GM12891 (cell line): ENCODE measurements around the gene PHF24.

ENCODE experiments used
- PAX5 ChIP-seq: IDR thresholded peaks from 2 replicates; pipeline ENCODE4 v1.6.1; 2011; ENCODE audit warnings: low read length, moderate library complexity, mild to moderate bottlenecking; ENCODE audit not compliant: insufficient read depth, severe bottlenecking
- POLR2A ChIP-seq: IDR thresholded peaks from 2 replicates; pipeline ENCODE4 v1.6.1; 2011; ENCODE audit warnings: low read depth, low read length, control low read depth
- POLR2AphosphoS5 ChIP-seq: IDR thresholded peaks from 2 replicates; pipeline ENCODE4 v1.6.1; 2011; ENCODE audit warnings: low read depth, low read length, control low read depth
- POU2F2 ChIP-seq: IDR thresholded peaks from 2 replicates; pipeline ENCODE4 v1.6.1; 2011; ENCODE audit warnings: low read depth, mild to moderate bottlenecking, control low read depth, low read length, moderate library complexity
- SPI1 ChIP-seq: IDR thresholded peaks from 2 replicates; pipeline ENCODE4 v1.6.1; 2011; ENCODE audit warnings: low read depth, low read length, control low read depth
- TAF1 ChIP-seq: IDR thresholded peaks from 2 replicates; pipeline ENCODE4 v1.6.1; 2011; ENCODE audit warnings: low read depth, low read length, control low read depth

DNA sequence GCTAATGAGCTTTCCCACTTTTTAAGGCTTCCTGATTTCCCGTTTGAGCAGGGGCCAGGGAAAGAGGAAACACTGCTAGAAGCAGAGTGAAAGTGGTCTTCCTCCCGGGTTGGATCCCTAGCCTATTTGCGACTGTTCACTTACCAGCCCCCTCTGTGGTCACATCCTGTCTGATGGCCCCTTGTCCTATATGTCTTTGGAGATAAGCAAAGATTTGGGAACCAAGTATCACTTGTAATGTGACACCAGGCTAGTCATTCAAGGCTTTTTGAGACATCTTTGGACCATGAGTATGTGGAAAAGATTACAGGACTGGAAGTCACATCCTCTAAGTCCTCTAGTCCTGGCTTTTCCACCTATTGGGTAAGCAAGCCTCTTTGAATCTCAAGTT is 37.6 kb downstream of the PHF24 start:
- TF ChIP-seq POLR2A (no peak), POLR2AphosphoS5 (no peak), TAF1 (no peak), SPI1 (no peak), POU2F2 (no peak), PAX5 (no peak)
